HepG2 (cell line): ENCODE data around the gene ZG16. TPM values are rescaled to one million over a fixed set of nuclear protein-coding genes. Genes with fewer than 3 reads are reported as not detected.

ENCODE experiments used
- ATAC-seq: fragments of 200-7000 bp; cut with Tn5 transposase; 3 replicates; pipeline ENCODE4 v1.9.1; 2020; ENCODE audit warnings: mild to moderate bottlenecking, moderate library complexity
- BruUV-seq: library from RNA; stranded (reverse); fragments of 400-500 nt; replicated peaks from 2 replicates; lab custom pipeline; 2021; lab: Mats Ljungman, UMichigan
- CTCF ChIA-PET: fragments of 300-600 bp; formaldehyde crosslinking; extraction: SDS; loops from one replicate; lab custom pipeline; 2021; ENCODE audit warnings: low total read pairs, inconsistent platforms, low intra/inter-chr PET ratio; lab: Yijun Ruan, JAX
- POLR2A ChIA-PET: fragments of 350-600 bp; sonication (Branson Sonifier 250); formaldehyde crosslinking; loops from one replicate; lab custom pipeline; 2020; ENCODE audit warnings: antibody characterized with exemption, inconsistent platforms; lab: Yijun Ruan, JAX
- DNase-seq: peaks from one replicate; pipeline ENCODE4 v3.0.0-alpha.2; 2015; ENCODE audit warnings: low spot score
- FAIRE-seq: peaks from 3 replicates; lab custom pipeline; 2011; peaks lifted over from hg19 to GRCh38; lab: Jason Lieb, UNC
- H2AFZ ChIP-seq: one replicate; pipeline ENCODE4 v1.6.1; 2011; ENCODE audit warnings: low read length, inconsistent platforms
- H3K27ac ChIP-seq: fragments of 300-600 bp; 3 replicates; pipeline ENCODE4 v1.8.0; 2011; ENCODE audit warnings: mixed run types, mild to moderate bottlenecking, mixed read lengths, low read length, inconsistent platforms; ENCODE audit not compliant: insufficient read depth; ENCODE audit errors: extremely low read length
- H3K27me3 ChIP-seq, 2 experiments: fragments of 200-600 bp in 1 of 2; 2 replicates in 1 of 2; 3 replicates in 1 of 2; pipeline versions ENCODE4 v1.6.0 to v1.8.0; 2011; ENCODE audit warnings: low read length in 2 of 2, mild to moderate bottlenecking in 2 of 2, moderate library complexity in 2 of 2, inconsistent platforms in 1 of 2; ENCODE audit not compliant: insufficient read depth in 2 of 2, control insufficient read depth in 1 of 2
- H3K36me3 ChIP-seq, 2 experiments: fragments of 200-600 bp in 1 of 2; replicated peaks in 1 of 2; 2 replicates in 1 of 2; 3 replicates in 1 of 2; pipeline versions ENCODE4 v1.5.1 to v1.8.0; 2011; ENCODE audit warnings: low read length in 2 of 2, inconsistent platforms in 1 of 2; ENCODE audit not compliant: insufficient read depth in 2 of 2, control insufficient read depth in 1 of 2
- H3K4me1 ChIP-seq: 2 replicates; pipeline ENCODE4 v1.5.1; 2012; ENCODE audit warnings: low read length, inconsistent platforms; ENCODE audit not compliant: insufficient read depth
- H3K4me2 ChIP-seq: 2 replicates; pipeline ENCODE4 v1.6.0; 2011; ENCODE audit warnings: low read depth, low read length, inconsistent platforms
- H3K4me3 ChIP-seq, 3 experiments: fragments of 200-600 bp in 1 of 3; sonication (generic), shearing (Covaris generic) in 1 of 3; replicated peaks in 1 of 3; 2 replicates each; pipeline ENCODE4 v1.5.1; 2011 to 2016; ENCODE audit warnings: low read length in 3 of 3, inconsistent platforms in 2 of 3, low read depth in 2 of 3, mild to moderate bottlenecking in 2 of 3, control low read depth in 1 of 3, mixed read lengths in 1 of 3; ENCODE audit not compliant: insufficient read depth in 1 of 3
- H3K79me2 ChIP-seq: one replicate; pipeline ENCODE4 v1.6.1; 2011; ENCODE audit warnings: low read length, inconsistent platforms; ENCODE audit not compliant: insufficient read depth
- H3K9ac ChIP-seq: 2 replicates; pipeline ENCODE4 v1.6.0; 2011; ENCODE audit warnings: mild to moderate bottlenecking, low read depth, low read length, inconsistent platforms; ENCODE audit not compliant: insufficient read depth
- H3K9me3 ChIP-seq: 2 replicates; pipeline ENCODE4 v1.5.1; 2012; ENCODE audit warnings: mild to moderate bottlenecking, low read length
- H4K20me1 ChIP-seq: 2 replicates; pipeline ENCODE4 v1.6.0; 2011; ENCODE audit warnings: inconsistent platforms, mild to moderate bottlenecking, low read length, moderate library complexity; ENCODE audit not compliant: insufficient read depth
- CREM ChIP-seq, 2 experiments: sonication (generic) in 1 of 2; formaldehyde crosslinking in 1 of 2; IDR thresholded peaks; 2 replicates each; pipeline versions ENCODE4 v1.4.0 to v1.6.1; 2016 to 2020; ENCODE audit warnings: antibody characterized with exemption in 1 of 2, mild to moderate bottlenecking in 1 of 2, missing genetic modification reagents in 1 of 2
- MBNL3 ChIP-seq: fragments of 250-450 bp; sonication (Bioruptor Pico); conservative IDR thresholded peaks from 2 replicates; pipeline ENCODE4 v1.8.0; 2022; ENCODE audit warnings: mild to moderate bottlenecking, inconsistent platforms
- UBTF ChIP-seq: sonication (generic); formaldehyde crosslinking; IDR thresholded peaks from 2 replicates; pipeline ENCODE4 v1.4.0; 2020; ENCODE audit warnings: mild to moderate bottlenecking, missing genetic modification reagents
- ZNF850 ChIP-seq: sonication (generic); formaldehyde crosslinking; conservative IDR thresholded peaks from 2 replicates; pipeline ENCODE4 v1.9.0; 2021; ENCODE audit warnings: mild to moderate bottlenecking, missing genetic modification reagents
- whole genome bisulfite sequencing: methylation state at CpG from one replicate; pipeline ENCODE4 v1.1.6; 2017; ENCODE audit warnings: low lambda C conversion rate; 5-methylcytosine and 5-hydroxymethylcytosine counted together
- in situ Hi-C: cut with HindIII; loops from 2 replicates; pipeline ENCODE4 v1.10.0; 2017; ENCODE audit warnings: low pct_unique_long_range_greater_than_20kb; ENCODE audit not compliant: extremely low pct_ligation_motif_present
- intact Hi-C: fragments of 100-400 bp; cut with micrococcal nuclease; formaldehyde crosslinking; loops from one replicate; pipeline ENCODE4 v1.10.0; 2022; ENCODE audit not compliant: unreplicated experiment
- polyA plus RNA-seq, 8 experiments: library from polyadenylated mRNA; depleted of rRNA in 3 of 8; stranded (reverse) in 7 of 8; unstranded in 1 of 8; fragments of >200 nt; fragmentation: Illumina TruSeq in 4 of 8; extraction: Trizol in 4 of 8; gene quantifications; 2 replicates each; pipeline versions ENCODE4 v1.2.1 to v1.2.3, GENCODE V29; 2011 to 2016; ENCODE audit warnings: low read depth in 4 of 8, missing spikeins in 1 of 8, mixed read lengths in 1 of 8; ENCODE audit not compliant: insufficient read depth in 1 of 8
- total RNA-seq, 5 experiments: library from RNA; depleted of rRNA; stranded (reverse); fragments of >200 nt; fragmentation: Illumina TruSeq; extraction: Trizol; gene quantifications; 2 replicates each; pipeline ENCODE4 v1.2.3, GENCODE V29; 2016; ENCODE audit warnings: low read depth in 1 of 5

The ZG16 gene
- total and polyA plus RNA-seq, 2 of the 13 experiments (the other 11 are each of a cell fraction or from before 2014, with no cell fraction given): 0.04 to 0.07 TPM

DNA sequence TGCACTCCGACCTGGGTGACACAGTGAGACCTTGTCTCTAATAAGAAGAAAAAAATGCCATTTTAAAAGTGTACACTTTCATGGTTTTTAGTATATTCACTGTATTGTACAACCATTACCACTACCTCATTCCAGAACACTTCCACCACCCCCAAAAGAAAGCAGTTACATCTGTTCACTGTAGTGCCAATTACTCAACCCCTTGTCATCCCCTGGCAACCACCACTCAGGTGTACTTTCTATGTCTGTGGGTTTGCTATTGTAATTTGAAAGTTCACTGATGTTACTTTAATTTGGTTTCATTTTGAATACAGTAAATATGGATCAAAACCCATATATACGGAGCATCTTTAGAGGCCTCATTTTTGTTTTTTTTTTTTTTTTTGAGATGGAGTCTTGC, 6.1 kb downstream of the ZG16 start:
- Histone ChIP-seq H3K36me3 (no peaks in the 10 kb centered on the region), H3K27ac (no peak overlapping the region), H3K9ac (no peak overlapping the region), H3K9me3 (no peaks in the 10 kb centered on the region), H2AFZ (no peak overlapping the region), H3K79me2 (no peaks in the 10 kb centered on the region), H3K4me2 (peak overlapping the region; percentile 44; the same call in 1 of the 2 replicates), H3K4me3 (no peak overlapping the region), H4K20me1 (no peaks in the 10 kb centered on the region), H3K4me1 (peaks cover 46% of the 10 kb centered on the region), H3K27me3 (peaks cover 2 to 18% of the 10 kb centered on the region in 2 experiments; a peak in 4 of 5 replicates)
- ChIA-PET POLR2A (interaction anchor here (0.6 to 1.3 kb wide), 4 partner anchors 48 to 117 kb away, joined by 3 to 6 read pairs (median 4); partner anchors contain the start of genes ASPHD1 and QPRT), CTCF (interaction anchor here (1.9 kb wide), 1 partner anchor 48 kb away, joined by 6 read pairs; no protein-coding TSS in a partner anchor)
- 0 out of 2 replicates have a peak, but pooled peaks have one; percentile 23 for TF ChIP-seq MBNL3 (CRISPR knock-in tag)
- TF ChIP-seq ZNF850 (CRISPR knock-in tag): no peak
- TF ChIP-seq CREM (IDR thresholded peaks at IDR 0.05): 0 out of 2 replicates have a peak, but pooled peaks have one; percentile 16
- TF ChIP-seq CREM (CRISPR knock-in tag; IDR thresholded peaks at IDR 0.05): no peak
- TF ChIP-seq UBTF (CRISPR knock-in tag): no peak
- no TSS peak for BruUV-seq
- in situ Hi-C loops (no loop called here), intact Hi-C loops (no loop called here)
- DNase-seq (no peak), FAIRE-seq (no peak), ATAC-seq (no peak)
- WGBS: 48% methylated on average over 2 of the region's 2 CpGs
